ENCODE data around the gene TTLL10. TPM values are rescaled to one million over a fixed set of nuclear protein-coding genes. Genes with fewer than 3 reads are reported as not detected.
"Not testable (repeated sequence)": the region's sequence is repeated elsewhere in the genome, so short reads cannot be mapped to it uniquely, and the experiment has no call there.

TTLL10 gene
- polyA plus RNA-seq, 5 donors, result 0.47 to 2.9 (median 1.7) TPM

GRCh38 chr1:1171546-1172340 lies 1.9 kb upstream of the TTLL10 start:
- no peak for DNase-seq

- no peak for DNase-seq
Measured at GRCh38 chr1:1173061-1173792, 453 bp upstream of the TTLL10 start.

- DNase-seq, result no peak
Measured at GRCh38 chr1:1175221-1176062, 1.8 kb downstream of the TTLL10 start.

GRCh38 chr1:1176063-1176761 lies 2.5 kb downstream of the TTLL10 start:
- DNase-seq, result not testable (repeated sequence)

GRCh38 chr1:1176931-1177330 lies 3.3 kb downstream of the TTLL10 start:
- DNase-seq, result no peak

GRCh38 chr1:1177452-1178206 lies 3.9 kb downstream of the TTLL10 start:
- no peak for DNase-seq

- no peak for DNase-seq
Measured at GRCh38 chr1:1178794-1179331, 5.2 kb downstream of the TTLL10 start.

- DNase-seq, result no peak
Measured at GRCh38 chr1:1179346-1179982, 5.8 kb downstream of the TTLL10 start.

GRCh38 chr1:1179983-1180861 lies 6.5 kb downstream of the TTLL10 start:
- DNase-seq, result no peak

- no peak for DNase-seq
Measured at GRCh38 chr1:1181129-1181937, 7.7 kb downstream of the TTLL10 start.

GRCh38 chr1:1181938-1182410 lies 8.3 kb downstream of the TTLL10 start:
- no peak for DNase-seq

GRCh38 chr1:1182491-1183220 lies 9.0 kb downstream of the TTLL10 start:
- DNase-seq, result no peak

GRCh38 chr1:1183221-1183747 lies 9.6 kb downstream of the TTLL10 start:
- DNase-seq, result no peak

- DNase-seq, result no peak
Measured at GRCh38 chr1:1183833-1184775, 10.4 kb downstream of the TTLL10 start.

GRCh38 chr1:1185101-1185765 lies 11.6 kb downstream of the TTLL10 start:
- no peak for DNase-seq

Measured in right lung (tissue), 5 donors.